Gastroesophageal sphincter (tissue), 3 donors: ENCODE results near the gene ACAA2.

ENCODE experiments used
- CTCF ChIP-seq, 4 experiments: fragments of 200-600 bp in 2 of 4; fragments of 450-650 bp in 2 of 4; sonication (generic) in 1 of 4; IDR thresholded peaks; one replicate each; pipeline ENCODE4 v1.5.1; 2017 to 2019; ENCODE audit warnings: antibody characterized with exemption in 4 of 4, mild to moderate bottlenecking in 2 of 4, moderate library complexity in 2 of 4
- EP300 ChIP-seq: sonication (generic); formaldehyde crosslinking; IDR thresholded peaks from one replicate; pipeline ENCODE4 v1.6.1; 2017; ENCODE audit warnings: antibody characterized with exemption, mild to moderate bottlenecking
- POLR2A ChIP-seq, 2 donors: fragments of 450-650 bp; IDR thresholded peaks; one replicate each; pipeline ENCODE4 v1.6.1; 2017; ENCODE audit warnings: antibody characterized with exemption in 2 of 2, mild to moderate bottlenecking in 2 of 2, moderate library complexity in 1 of 2
- POLR2AphosphoS5 ChIP-seq: sonication (generic); formaldehyde crosslinking; IDR thresholded peaks from one replicate; pipeline ENCODE4 v1.6.1; 2017; ENCODE audit warnings: antibody characterized with exemption

- TF ChIP-seq POLR2A (IDR thresholded peaks at IDR 0.05), result no peak
- TF ChIP-seq CTCF (IDR thresholded peaks at IDR 0.05), result no peak
- TF ChIP-seq EP300, result no peak
- TF ChIP-seq POLR2AphosphoS5, result no peak
Observed at GRCh38 chr18:49747876-49748275, 65.5 kb downstream of the ACAA2 start.
